Choroid plexus epithelial cell (primary cell): ENCODE measurements around the gene PIP5K1B.

Experiments used
- DNase-seq: peaks from one replicate; pipeline ENCODE4 v3.0.0-alpha.2; 2010; ENCODE audit warnings: low read depth
- H3K4me3 ChIP-seq: 2 replicates; pipeline ENCODE4 v1.5.1; 2011; ENCODE audit warnings: low read depth, mild to moderate bottlenecking, control low read depth, low read length, moderate library complexity
- CTCF ChIP-seq: conservative IDR thresholded peaks from 2 replicates; pipeline ENCODE4 v1.5.1; 2011; ENCODE audit warnings: low read depth, mild to moderate bottlenecking, control low read depth, inconsistent platforms, low read length, moderate library complexity

Gene PIP5K1B

DNA sequence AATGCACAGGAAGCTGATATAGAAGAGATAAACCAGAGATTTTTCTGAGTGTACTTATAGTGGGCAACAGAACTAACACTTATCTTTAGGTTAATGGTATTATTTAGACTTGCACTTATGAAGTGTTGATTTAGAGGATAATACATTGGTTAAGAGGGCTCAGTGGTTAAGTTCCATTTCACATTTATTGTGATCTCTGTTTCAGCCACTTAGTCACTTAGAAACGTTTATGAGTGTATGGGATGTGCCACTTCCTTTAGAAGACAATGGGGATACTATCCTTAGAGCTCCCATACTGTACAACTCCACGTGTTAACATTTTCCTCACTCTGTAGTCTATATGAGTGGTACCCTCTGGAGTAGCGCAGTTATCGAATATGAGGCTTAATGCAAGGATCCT, 57.5 kb downstream of the PIP5K1B start:
- no peak for TF ChIP-seq CTCF
- no peak overlapping the region for H3K4me3 ChIP-seq
- no peak for DNase-seq

GRCh38 chr9:68763104-68763503, 58.1 kb downstream of the PIP5K1B start:
- DNase-seq, result no peak
- TF ChIP-seq CTCF, result no peak

DNA sequence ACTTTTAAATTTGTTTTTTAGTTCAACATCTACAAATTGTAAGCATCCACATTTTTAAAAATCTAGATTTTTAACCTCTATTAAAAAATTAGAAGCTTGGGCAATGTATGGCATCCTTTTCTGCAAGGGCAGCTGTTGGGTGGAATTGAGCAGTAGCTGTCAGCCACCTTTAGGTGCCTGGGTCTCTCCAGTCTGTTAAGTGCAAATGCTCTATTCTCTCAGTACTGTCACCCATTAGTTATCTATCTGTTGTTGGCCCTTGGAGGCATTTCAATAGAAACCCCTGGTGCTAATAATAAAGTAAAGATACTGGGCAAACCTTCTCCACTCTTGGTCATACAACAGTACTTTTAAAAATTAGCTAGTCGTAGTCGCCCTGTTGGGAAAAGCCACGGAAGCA, 63.6 kb downstream of the PIP5K1B start:
- no peak for TF ChIP-seq CTCF
- H3K4me3 ChIP-seq, result no peak overlapping the region
- no peak for DNase-seq

More at GRCh38 chr9:68763104-68763503, 58.1 kb downstream of the PIP5K1B start:
- H3K4me3 ChIP-seq, result no peak overlapping the region

GRCh38 chr9:68769852-68770251, 64.8 kb downstream of the PIP5K1B start:
- H3K4me3 ChIP-seq, result no peak overlapping the region
- TF ChIP-seq CTCF, result no peak
- DNase-seq, result no peak

GRCh38 chr9:68771376-68771775, 66.3 kb downstream of the PIP5K1B start:
- no peak for TF ChIP-seq CTCF
- H3K4me3 ChIP-seq, result no peak overlapping the region
- DNase-seq, result no peak

DNA sequence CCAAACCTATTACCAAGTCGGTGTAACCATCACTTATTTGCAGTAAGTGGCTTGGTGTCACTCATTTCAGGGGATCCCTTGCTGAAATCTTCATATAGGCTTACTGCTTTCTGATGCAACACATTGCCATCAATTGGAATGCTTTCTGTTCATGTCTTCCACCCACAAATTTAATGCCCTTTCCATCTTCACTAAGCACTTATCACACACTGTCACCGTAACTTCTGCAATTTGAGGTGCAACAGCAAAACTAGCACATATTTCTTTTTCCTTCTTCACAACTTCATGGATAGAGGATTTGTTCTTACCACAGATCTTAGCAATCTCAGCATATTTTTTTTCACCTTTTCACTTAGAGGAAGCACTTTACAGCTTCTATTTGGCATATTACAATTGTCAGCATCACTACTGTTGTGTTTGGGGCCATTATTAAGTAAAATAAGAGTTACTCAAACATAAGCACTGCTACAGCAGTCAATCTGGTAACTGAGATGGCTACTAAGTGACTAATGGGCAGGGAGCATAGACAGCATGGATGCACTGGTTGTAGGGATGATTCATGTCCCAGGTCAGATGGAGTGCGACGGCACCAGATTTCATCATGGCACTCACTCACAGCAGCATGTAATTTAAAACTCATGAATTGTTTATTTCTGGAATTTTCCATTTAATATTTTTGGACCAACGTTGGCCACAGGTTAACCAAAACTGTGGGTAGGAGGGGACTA, 70.1 kb downstream of the PIP5K1B start:
- peak; percentile 43 for DNase-seq
- no peak overlapping the region for H3K4me3 ChIP-seq
- no peak for TF ChIP-seq CTCF
